Testis (tissue), 3 donors: ENCODE data around the gene PHLDB3. TPM values are rescaled to one million over a fixed set of nuclear protein-coding genes. Genes with fewer than 3 reads are reported as not detected.
A peak's percentile ranks its signal among the peaks of the same experiment; 100 is the strongest.

ENCODE experiments used
- DNase-seq: peaks from one replicate; pipeline ENCODE4 v3.0.0-alpha.2; 2019
- H3K27ac ChIP-seq, 2 donors: fragments of 200-600 bp; sonication (generic); one replicate each; pipeline ENCODE4 v1.5.1; 2019
- H3K27me3 ChIP-seq: fragments of 200-600 bp; sonication (generic); one replicate; pipeline ENCODE4 v1.5.1; 2019
- H3K36me3 ChIP-seq: fragments of 200-600 bp; sonication (generic); one replicate; pipeline ENCODE4 v1.5.1; 2017; ENCODE audit warnings: low read depth; ENCODE audit errors: missing control alignments
- H3K4me1 ChIP-seq: fragments of 200-600 bp; sonication (generic); one replicate; pipeline ENCODE4 v1.5.1; 2019
- H3K4me3 ChIP-seq, 2 donors: fragments of 200-600 bp; sonication (generic); one replicate each; pipeline ENCODE4 v1.5.1; 2017 to 2019
- H3K9me3 ChIP-seq: fragments of 200-600 bp; sonication (generic); one replicate; pipeline ENCODE4 v1.5.1; 2017
- POLR2A ChIP-seq: fragments of 450-650 bp; IDR thresholded peaks from one replicate; pipeline ENCODE4 v1.6.1; 2017; ENCODE audit warnings: antibody characterized with exemption, mild to moderate bottlenecking, moderate library complexity
- WGBS, 2 donors: methylation state at CpG; one replicate each; pipeline ENCODE4 v1.1.5; 2018; 5-methylcytosine and 5-hydroxymethylcytosine counted together
- intact Hi-C: fragments of 100-400 bp; cut with DNase I; formaldehyde crosslinking; loops from one replicate; pipeline ENCODE4 v1.15.1; 2023; ENCODE audit warnings: low total_unique reads
- polyA plus RNA-seq: library from polyadenylated mRNA; stranded (reverse); fragments of 350-450 nt; fragmentation: Illumina TruSeq; extraction: RNeasy Lipid Tissue Mini Kit (QIAGEN cat#74804); gene quantifications from one replicate; pipeline ENCODE4 v1.2.3, GENCODE V29; 2014; ENCODE audit warnings: low read depth, low replicate concordance; ENCODE audit not compliant: insufficient read depth
- total RNA-seq, 2 donors: library from RNA; depleted of rRNA; stranded (reverse); fragments of >200 nt; gene quantifications; one replicate each; pipeline ENCODE4 v1.2.3, GENCODE V29; 2016
- TF ChIP-seq, protein P1 (sequence below), 3 experiments: fragments of 450-650 bp in 2 of 3; fragments of 200-600 bp in 1 of 3; sonication (generic) in 1 of 3; IDR thresholded peaks; one replicate each; pipeline ENCODE4 v1.5.1; 2016 to 2019; ENCODE audit warnings: antibody characterized with exemption in 3 of 3, mild to moderate bottlenecking in 2 of 3, moderate library complexity in 1 of 3

Gene PHLDB3
- total and polyA plus RNA-seq, 3 donors from 2014 or later: 27.1 to 62.2 (median 28.3) TPM

GRCh38 chr19:43463381-43464133 lies 41.0 kb downstream of the PHLDB3 start:
- Histone ChIP-seq H3K27ac (peak overlapping the region; percentile 67 to 68), H3K4me1 (peaks cover 2% of the 10 kb centered on the region), H3K4me3 (peak overlapping the region; percentile 58 to 76), H3K36me3 (no peaks in the 10 kb centered on the region), H3K9me3 (no peaks in the 10 kb centered on the region), H3K27me3 (no peaks in the 10 kb centered on the region)
- DNase-seq: peak; percentile 97
- WGBS, 2 donors: 0 to 1% methylated on average over 16 to 55 of the region's 57 CpGs
- no peak for TF ChIP-seq POLR2A
- TF ChIP-seq, protein P1, sequence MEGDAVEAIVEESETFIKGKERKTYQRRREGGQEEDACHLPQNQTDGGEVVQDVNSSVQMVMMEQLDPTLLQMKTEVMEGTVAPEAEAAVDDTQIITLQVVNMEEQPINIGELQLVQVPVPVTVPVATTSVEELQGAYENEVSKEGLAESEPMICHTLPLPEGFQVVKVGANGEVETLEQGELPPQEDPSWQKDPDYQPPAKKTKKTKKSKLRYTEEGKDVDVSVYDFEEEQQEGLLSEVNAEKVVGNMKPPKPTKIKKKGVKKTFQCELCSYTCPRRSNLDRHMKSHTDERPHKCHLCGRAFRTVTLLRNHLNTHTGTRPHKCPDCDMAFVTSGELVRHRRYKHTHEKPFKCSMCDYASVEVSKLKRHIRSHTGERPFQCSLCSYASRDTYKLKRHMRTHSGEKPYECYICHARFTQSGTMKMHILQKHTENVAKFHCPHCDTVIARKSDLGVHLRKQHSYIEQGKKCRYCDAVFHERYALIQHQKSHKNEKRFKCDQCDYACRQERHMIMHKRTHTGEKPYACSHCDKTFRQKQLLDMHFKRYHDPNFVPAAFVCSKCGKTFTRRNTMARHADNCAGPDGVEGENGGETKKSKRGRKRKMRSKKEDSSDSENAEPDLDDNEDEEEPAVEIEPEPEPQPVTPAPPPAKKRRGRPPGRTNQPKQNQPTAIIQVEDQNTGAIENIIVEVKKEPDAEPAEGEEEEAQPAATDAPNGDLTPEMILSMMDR (IDR thresholded peaks at IDR 0.05): no peak
- intact Hi-C loops: no loop called here

DNA sequence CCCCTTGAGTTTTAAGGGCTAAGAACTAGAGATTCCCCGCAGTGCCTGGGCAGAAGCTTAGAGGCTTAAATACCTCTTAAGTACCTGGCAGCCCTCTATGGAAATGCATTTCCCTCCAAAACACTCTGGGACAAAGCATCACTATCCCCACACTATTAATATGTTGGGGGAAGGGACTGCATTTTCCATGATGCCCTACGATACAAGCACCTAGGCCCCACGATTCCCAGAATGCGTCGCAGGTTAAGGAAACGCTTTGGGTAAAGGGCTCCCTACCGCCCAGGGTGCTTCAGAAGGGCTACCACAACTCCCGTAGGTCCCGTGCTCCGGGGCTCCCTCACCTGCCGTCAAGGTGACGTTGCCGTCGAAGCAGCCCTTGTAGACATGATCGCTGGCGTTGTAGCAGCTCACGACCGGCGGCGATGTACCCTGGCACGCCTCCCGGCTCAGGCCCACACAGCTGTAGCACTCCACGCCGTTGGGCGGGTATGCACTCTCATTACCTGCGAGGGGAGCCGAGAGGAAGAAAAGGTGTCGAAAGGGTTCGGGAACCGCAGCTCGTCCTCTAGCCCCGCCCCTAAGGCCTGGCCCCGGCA lies 41.7 kb downstream of the PHLDB3 start:
- WGBS, 2 donors: 11 to 13% methylated on average over 24 to 30 of the region's 33 CpGs
- Histone ChIP-seq H3K9me3 (no peaks in the 10 kb centered on the region), H3K36me3 (no peaks in the 10 kb centered on the region), H3K4me1 (peaks cover 2% of the 10 kb centered on the region), H3K27ac (peak overlapping the region; percentile 67 to 68), H3K4me3 (peak overlapping the region; percentile 58 to 76), H3K27me3 (no peaks in the 10 kb centered on the region)
- DNase-seq: no peak
- intact Hi-C loops: no loop called here
- no peak for TF ChIP-seq POLR2A

GRCh38 chr19:43462383-43462782 lies 42.2 kb downstream of the PHLDB3 start:
- no peak for DNase-seq
- H3K27me3 ChIP-seq: no peaks in the 10 kb centered on the region
- WGBS, 2 donors: 76 to 91% methylated on average over 7 of the region's 7 CpGs
- H3K4me1 ChIP-seq: peaks cover 2% of the 10 kb centered on the region
- peak overlapping the region in 1 of 2 donors; percentile 76 for H3K4me3 ChIP-seq
- H3K27ac ChIP-seq: no peak overlapping the region
- no peaks in the 10 kb centered on the region for H3K36me3 ChIP-seq
- no peaks in the 10 kb centered on the region for H3K9me3 ChIP-seq
- intact Hi-C loops: no loop called here
- TF ChIP-seq, protein P1 (IDR thresholded peaks at IDR 0.05): no peak
- TF ChIP-seq POLR2A: no peak

GRCh38 chr19:43461303-43461702 lies 43.2 kb downstream of the PHLDB3 start:
- Histone ChIP-seq H3K4me3 (no peak overlapping the region), H3K36me3 (no peaks in the 10 kb centered on the region), H3K27ac (no peak overlapping the region), H3K9me3 (no peaks in the 10 kb centered on the region), H3K4me1 (peaks cover 2% of the 10 kb centered on the region), H3K27me3 (no peaks in the 10 kb centered on the region)
- intact Hi-C loops: no loop called here
- TF ChIP-seq, protein P1 (IDR thresholded peaks at IDR 0.05): no peak
- TF ChIP-seq POLR2A: no peak
- WGBS, 2 donors: 94 to 95% methylated on average over 11 to 12 of the region's 12 CpGs
- no peak for DNase-seq

DNA sequence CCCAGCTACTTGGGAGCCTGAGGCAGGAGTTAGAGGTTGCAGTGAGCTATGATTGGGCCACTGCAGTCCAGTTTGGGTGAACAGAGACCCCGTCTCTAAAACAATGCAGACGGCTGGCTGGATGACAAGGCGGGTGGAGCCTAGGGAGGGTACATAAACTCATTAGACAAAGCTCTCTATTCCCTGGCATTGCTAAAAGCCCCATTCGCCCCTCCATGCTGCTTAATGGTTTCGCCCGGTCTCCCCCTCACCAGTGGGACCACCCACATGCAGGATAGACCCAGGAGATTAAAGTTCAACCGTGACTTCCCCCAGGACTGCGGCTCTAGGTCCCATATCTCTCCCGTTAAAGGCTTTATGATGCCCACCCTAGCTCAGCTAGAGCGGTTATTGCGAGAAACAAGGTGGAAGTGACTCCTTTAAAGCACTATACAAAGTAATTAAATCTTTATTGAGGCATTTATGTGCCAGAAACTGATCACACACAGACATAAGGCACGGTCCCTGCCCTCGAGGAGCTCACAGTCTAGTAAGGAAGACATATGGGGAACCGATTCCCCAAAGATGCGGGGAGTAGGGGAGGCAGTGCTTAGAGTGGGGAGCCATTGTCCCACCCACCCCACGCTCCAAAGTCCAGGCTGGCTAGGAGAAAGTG lies 44.1 kb downstream of the PHLDB3 start:
- H3K27me3 ChIP-seq: no peaks in the 10 kb centered on the region
- intact Hi-C loops: no loop called here
- H3K9me3 ChIP-seq: no peaks in the 10 kb centered on the region
- H3K27ac ChIP-seq: no peak overlapping the region
- 71 to 84% methylated on average over 16 of the region's 16 CpGs for WGBS, 2 donors
- no peak for DNase-seq
- TF ChIP-seq POLR2A: no peak
- TF ChIP-seq, protein P1 (IDR thresholded peaks at IDR 0.05): no peak
- no peak overlapping the region for H3K4me3 ChIP-seq
- no peaks in the 10 kb centered on the region for H3K36me3 ChIP-seq
- peaks cover 2% of the 10 kb centered on the region for H3K4me1 ChIP-seq
